GM21423 (cell line): ENCODE data around the gene AAK1.

Source experiments
- ATAC-seq: cut with Tn5 transposase; IDR thresholded peaks from one replicate; pipeline ENCODE4 v1.9.1; 2021; ENCODE audit warnings: mild to moderate bottlenecking, moderate library complexity; ENCODE audit not compliant: unreplicated experiment

AAK1 gene

GRCh38 chr2:69499242-69499641 lies 144.3 kb downstream of the AAK1 start:
- ATAC-seq = no peak

- ATAC-seq = no peak
Measured at GRCh38 chr2:69495861-69496260, 147.7 kb downstream of the AAK1 start.

- no peak for ATAC-seq
Measured at GRCh38 chr2:69495008-69495407, 148.5 kb downstream of the AAK1 start.

- no peak for ATAC-seq
Measured at GRCh38 chr2:69494126-69494525, 149.4 kb downstream of the AAK1 start.

- no peak for ATAC-seq
Measured at GRCh38 chr2:69493268-69493667, 150.3 kb downstream of the AAK1 start.

GRCh38 chr2:69491864-69492263 lies 151.7 kb downstream of the AAK1 start:
- ATAC-seq = no peak

- ATAC-seq = no peak
Measured at GRCh38 chr2:69490486-69490885, 153.1 kb downstream of the AAK1 start.

GRCh38 chr2:69489793-69490192 lies 153.7 kb downstream of the AAK1 start:
- no peak for ATAC-seq

GRCh38 chr2:69483696-69484095 lies 159.8 kb downstream of the AAK1 start:
- ATAC-seq = no peak

- ATAC-seq = no peak
Measured at GRCh38 chr2:69483024-69483423, 160.5 kb downstream of the AAK1 start.

- ATAC-seq = no peak
Measured at GRCh38 chr2:69482471-69482870, 161.1 kb downstream of the AAK1 start.

GRCh38 chr2:69481421-69481820 lies 162.1 kb downstream of the AAK1 start:
- no peak for ATAC-seq

- ATAC-seq = no peak
Measured at GRCh38 chr2:69477627-69478026, 165.9 kb downstream of the AAK1 start.

- ATAC-seq = no peak
Measured at GRCh38 chr2:69474688-69475087, 168.9 kb downstream of the AAK1 start.

- no peak for ATAC-seq
Measured at GRCh38 chr2:69471793-69472192, 171.7 kb downstream of the AAK1 start.

- ATAC-seq = no peak
Measured at GRCh38 chr2:69470911-69471310, 172.6 kb downstream of the AAK1 start.

- ATAC-seq = no peak
Measured at GRCh38 chr2:69469784-69470183, 173.8 kb downstream of the AAK1 start.

- ATAC-seq = no peak
Measured at GRCh38 chr2:69469375-69469774, 174.2 kb downstream of the AAK1 start.

GRCh38 chr2:69466728-69467127 lies 176.8 kb downstream of the AAK1 start:
- no peak for ATAC-seq

GRCh38 chr2:69465513-69466456 lies 177.8 kb downstream of the AAK1 start:
- ATAC-seq = no peak

- no peak for ATAC-seq
Measured at GRCh38 chr2:69464575-69464974, 179.0 kb downstream of the AAK1 start.

GRCh38 chr2:69462780-69463179 lies 180.8 kb downstream of the AAK1 start:
- no peak for ATAC-seq

GRCh38 chr2:69461404-69461803 lies 182.1 kb downstream of the AAK1 start:
- no peak for ATAC-seq
